ENCODE measurements around the gene CCDC60.

- TF ChIP-seq, protein P1, sequence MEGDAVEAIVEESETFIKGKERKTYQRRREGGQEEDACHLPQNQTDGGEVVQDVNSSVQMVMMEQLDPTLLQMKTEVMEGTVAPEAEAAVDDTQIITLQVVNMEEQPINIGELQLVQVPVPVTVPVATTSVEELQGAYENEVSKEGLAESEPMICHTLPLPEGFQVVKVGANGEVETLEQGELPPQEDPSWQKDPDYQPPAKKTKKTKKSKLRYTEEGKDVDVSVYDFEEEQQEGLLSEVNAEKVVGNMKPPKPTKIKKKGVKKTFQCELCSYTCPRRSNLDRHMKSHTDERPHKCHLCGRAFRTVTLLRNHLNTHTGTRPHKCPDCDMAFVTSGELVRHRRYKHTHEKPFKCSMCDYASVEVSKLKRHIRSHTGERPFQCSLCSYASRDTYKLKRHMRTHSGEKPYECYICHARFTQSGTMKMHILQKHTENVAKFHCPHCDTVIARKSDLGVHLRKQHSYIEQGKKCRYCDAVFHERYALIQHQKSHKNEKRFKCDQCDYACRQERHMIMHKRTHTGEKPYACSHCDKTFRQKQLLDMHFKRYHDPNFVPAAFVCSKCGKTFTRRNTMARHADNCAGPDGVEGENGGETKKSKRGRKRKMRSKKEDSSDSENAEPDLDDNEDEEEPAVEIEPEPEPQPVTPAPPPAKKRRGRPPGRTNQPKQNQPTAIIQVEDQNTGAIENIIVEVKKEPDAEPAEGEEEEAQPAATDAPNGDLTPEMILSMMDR (conservative IDR thresholded peaks at IDR 0.05): no peak
- TF ChIP-seq ZFX (IDR thresholded peaks at IDR 0.05): no peak
Measured at GRCh38 chr12:119570771-119571170, 236.2 kb downstream of the CCDC60 start.

All from C4-2B (cell line).